Pancreas (tissue), 10 donors: Measurements from ENCODE around the gene CD40. TPM values are rescaled to one million over a fixed set of nuclear protein-coding genes. Genes with fewer than 3 reads are reported as not detected.

Experiments
- ATAC-seq, 4 donors: fragments of 200-7000 bp; cut with Tn5 transposase; one replicate each; pipeline versions ENCODE4 v1.8.0 to v1.9.1; 2020; ENCODE audit warnings: mild to moderate bottlenecking in 4 of 4, moderate library complexity in 4 of 4
- DNase-seq, 6 donors: peaks; one replicate each; pipeline ENCODE4 v3.0.0-alpha.2; 2020
- FAIRE-seq: peaks from 2 replicates; lab custom pipeline; 2012; peaks lifted over from hg19 to GRCh38; lab: Jason Lieb, UNC
- H3K27ac ChIP-seq, 4 donors: fragments of 200-600 bp; sonication (generic); 1 replicate in 3 of 4; 2 replicates in 1 of 4; pipeline versions ENCODE4 v1.5.0 to v1.8.0; 2020
- H3K27me3 ChIP-seq, 4 donors: fragments of 200-600 bp; one replicate each; pipeline ENCODE4 v1.8.0; 2021
- H3K36me3 ChIP-seq, 3 donors: fragments of 200-600 bp; sonication (generic) in 1 of 3; one replicate each; pipeline versions ENCODE4 v1.5.0 to v1.8.0; 2020 to 2021
- H3K4me1 ChIP-seq, 3 donors: fragments of 200-600 bp; one replicate each; pipeline ENCODE4 v1.8.0; 2021
- H3K4me3 ChIP-seq, 4 donors: fragments of 200-600 bp; sonication (generic) in 2 of 4; one replicate each; pipeline versions ENCODE4 v1.5.0 to v1.8.0; 2020 to 2021
- H3K9me3 ChIP-seq, 4 donors: fragments of 200-600 bp; one replicate each; pipeline ENCODE4 v1.8.0; 2021
- CTCF ChIP-seq, 4 donors: fragments of 200-600 bp; sonication (generic) in 3 of 4; IDR thresholded peaks; one replicate each; pipeline versions ENCODE4 v1.5.0 to v1.8.0; 2021; ENCODE audit warnings: antibody characterized with exemption in 4 of 4
- WGBS, 2 donors: extraction: QIAGEN DNeasy Blood & Tissue Kit; methylation state at CpG; one replicate each; pipeline ENCODE4 v1.1.7; 2013; 5-methylcytosine and 5-hydroxymethylcytosine counted together
- intact Hi-C, 3 donors: fragments of 100-400 bp; cut with DNase I; formaldehyde crosslinking; loops; one replicate each; pipeline versions ENCODE4 v1.11.1 to v1.14.2; 2022
- polyA plus RNA-seq, 2 donors: library from polyadenylated mRNA; stranded (reverse); fragments of 200-250 nt; gene quantifications; one replicate each; pipeline ENCODE4 v1.2.3, GENCODE V29; 2013
- total RNA-seq, 6 donors: library from RNA; stranded (reverse); fragmentation: NEBNext Ultra II Directional in 4 of 6; extraction: Animal tissue kit (Norgen Biotek cat#: 25700) in 4 of 6; gene quantifications; one replicate each; pipeline versions ENCODE4 v1.2.1 to v1.2.4, GENCODE V29; 2021 to 2023
- donor health status: healthy with polysubstance abuse.
- donor health status: DM: no; HTN: no; CAD: no; lungs with moderate emphysema.
- donor health status: DM: no; HTN: no; CAD: no.
- donor health status: control.
- donor health status: control.
- donor health status: Bipolar disorder and iron deficiency.
- donor health status: DM: yes; HTN: yes; CAD: no.
- donor health status: DM: no; HTN: no; CAD: no.
- donor health status: DM: no; HTN: no; CAD: no.
- donor health status: DM: yes; HTN: yes; CAD: no.

The CD40 gene
- total and polyA plus RNA-seq, 8 donors = 8.4 to 20.8 (median 9.7) TPM

GRCh38 chr20:46174469-46175126 lies 56.5 kb downstream of the CD40 start:
- Histone ChIP-seq H3K36me3 (no peaks in the 10 kb centered on the region), H3K4me3 (no peak overlapping the region), H3K27me3 (peaks cover 0 to 11% (median 2%) of the 10 kb centered on the region in 4 donors), H3K27ac (no peak overlapping the region), H3K9me3 (no peaks in the 10 kb centered on the region), H3K4me1 (peaks cover 0 to 9% (median 6%) of the 10 kb centered on the region in 3 donors)
- TF ChIP-seq CTCF (IDR thresholded peaks at IDR 0.05) = peak; percentile 42 to 62 (median 50)
- intact Hi-C loops = no loop called here
- 9% methylated on average over 64 to 77 of the region's 77 CpGs for WGBS, 2 donors
- no peak for FAIRE-seq
- ATAC-seq = peak; percentile 72 to 85 (median 80)
- DNase-seq = peak; percentile 48 to 88 (median 73)

- Histone ChIP-seq H3K9me3 (no peaks in the 10 kb centered on the region), H3K36me3 (no peaks in the 10 kb centered on the region), H3K4me3 (no peak overlapping the region), H3K27ac (no peak overlapping the region), H3K4me1 (peaks cover 0 to 9% (median 6%) of the 10 kb centered on the region in 3 donors), H3K27me3 (peaks cover 0 to 11% (median 2%) of the 10 kb centered on the region in 4 donors)
- ATAC-seq (no peak), FAIRE-seq (no peak), DNase-seq (no peak)
- no peak for TF ChIP-seq CTCF (IDR thresholded peaks at IDR 0.05)
- intact Hi-C loops = no loop called here
- WGBS, 2 donors = 75 to 84% methylated on average over 4 of the region's 4 CpGs
Observed at GRCh38 chr20:46175127-46175494, 57.0 kb downstream of the CD40 start.

- ATAC-seq (peak in 2 of 4 donors; percentile 57 to 62), DNase-seq (no peak), FAIRE-seq (no peak)
- WGBS, 2 donors = 81 to 90% methylated on average over 13 of the region's 13 CpGs
- Histone ChIP-seq H3K4me3 (no peak overlapping the region), H3K27ac (no peak overlapping the region), H3K9me3 (no peaks in the 10 kb centered on the region), H3K27me3 (peaks cover 0 to 11% (median 2%) of the 10 kb centered on the region in 4 donors), H3K36me3 (no peaks in the 10 kb centered on the region), H3K4me1 (peaks cover 0 to 9% (median 6%) of the 10 kb centered on the region in 3 donors)
- intact Hi-C loops = no loop called here
- no peak for TF ChIP-seq CTCF (IDR thresholded peaks at IDR 0.05)
Observed at GRCh38 chr20:46176739-46177378, 58.7 kb downstream of the CD40 start.

GRCh38 chr20:46177768-46178167 lies 59.7 kb downstream of the CD40 start:
- FAIRE-seq (no peak), DNase-seq (no peak), ATAC-seq (no peak)
- no peak overlapping the region for H3K4me3 ChIP-seq
- no peaks in the 10 kb centered on the region for H3K36me3 ChIP-seq
- TF ChIP-seq CTCF (IDR thresholded peaks at IDR 0.05) = no peak
- peaks cover 0 to 11% (median 2%) of the 10 kb centered on the region in 4 donors for H3K27me3 ChIP-seq
- H3K4me1 ChIP-seq = peaks cover 0 to 9% (median 6%) of the 10 kb centered on the region in 3 donors
- intact Hi-C loops = no loop called here
- H3K9me3 ChIP-seq = no peaks in the 10 kb centered on the region
- no peak overlapping the region for H3K27ac ChIP-seq
- 91 to 96% methylated on average over 15 of the region's 15 CpGs for WGBS, 2 donors
